Embryonic facial prominence (tissue), 1 donor: Measurements from ENCODE around the gene SLC4A2.
A peak's percentile ranks its signal among the peaks of the same experiment; 100 is the strongest.
"Not testable (repeated sequence)": the region's sequence is repeated elsewhere in the genome, so short reads cannot be mapped to it uniquely, and the experiment has no call there.

ENCODE experiments used
- DNase-seq: peaks from one replicate; pipeline ENCODE4 v3.0.0-alpha.2; 2016; ENCODE audit errors: extremely low spot score

The SLC4A2 gene

DNA sequence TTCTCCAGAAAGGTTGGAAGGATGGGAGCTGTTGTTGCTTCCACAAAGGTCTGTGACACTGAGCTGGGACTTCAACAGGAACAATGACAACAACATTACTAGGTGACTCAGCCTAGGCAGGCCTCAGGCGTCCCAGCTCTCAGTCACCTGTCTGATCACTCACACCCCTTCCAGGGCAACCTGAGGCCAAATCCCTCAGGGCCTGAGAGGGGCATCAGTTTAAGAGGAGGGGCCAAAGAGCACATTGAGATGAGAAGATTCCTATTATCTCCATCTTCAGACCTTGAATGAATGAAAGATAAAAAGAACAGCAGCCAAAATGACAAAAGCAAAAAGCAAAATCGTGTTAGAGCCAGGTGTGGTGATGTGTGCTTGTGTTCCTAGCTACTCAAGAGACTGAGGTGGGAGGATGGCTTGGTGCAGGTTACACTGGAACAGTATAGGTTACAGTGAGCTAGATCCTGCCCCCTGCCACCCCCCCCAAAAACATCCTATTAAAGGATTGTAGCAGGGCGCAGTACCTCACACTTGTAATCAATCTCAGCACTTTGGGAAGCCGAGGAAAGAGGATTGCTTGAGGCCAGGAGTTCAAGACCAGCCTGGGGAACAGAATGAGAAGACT is 34.8 kb upstream of the SLC4A2 start, which contains the start of gene ATG9B:
Gene ATG9B (minus strand): TSS at position 60 of the 622 bp plus-strand sequence. CDS start 71 bp downstream, outside the sequence.
- no peak for DNase-seq

DNA sequence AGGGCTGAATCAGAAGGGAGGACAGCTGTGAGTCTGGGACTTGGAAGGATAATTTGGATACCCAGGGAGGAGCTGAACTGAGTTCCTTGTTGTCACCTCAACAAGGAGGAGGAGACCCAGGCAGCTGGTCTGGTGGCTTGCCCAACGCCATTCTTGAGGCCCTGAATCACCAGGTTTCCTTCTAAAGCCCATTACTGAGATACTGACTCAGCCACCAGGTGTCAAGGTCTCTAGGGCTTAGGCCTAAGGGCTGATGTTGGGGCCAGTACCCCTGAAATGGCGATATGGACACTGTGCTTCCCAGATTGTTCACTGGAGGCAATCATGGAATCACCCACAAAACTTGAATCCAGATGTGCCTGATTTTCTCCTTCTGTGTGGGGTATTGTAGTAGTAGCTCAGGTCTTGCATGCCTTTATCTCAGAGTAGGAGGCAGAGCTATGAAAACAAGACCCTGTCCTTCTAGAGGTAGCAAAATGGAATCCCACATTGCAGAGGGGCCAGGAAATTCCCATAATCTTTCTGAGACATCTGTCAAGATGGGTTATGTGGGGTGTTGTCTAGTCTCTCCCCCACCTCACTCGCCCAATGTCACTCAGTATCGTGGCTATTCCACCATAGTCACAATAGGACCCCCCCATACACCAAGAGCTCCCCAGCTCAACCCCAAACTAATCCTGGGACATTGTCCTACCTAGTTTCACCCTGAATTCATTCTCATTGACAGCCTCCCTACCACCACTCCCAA is 33.3 kb upstream of the SLC4A2 start:
- DNase-seq = no peak

DNA sequence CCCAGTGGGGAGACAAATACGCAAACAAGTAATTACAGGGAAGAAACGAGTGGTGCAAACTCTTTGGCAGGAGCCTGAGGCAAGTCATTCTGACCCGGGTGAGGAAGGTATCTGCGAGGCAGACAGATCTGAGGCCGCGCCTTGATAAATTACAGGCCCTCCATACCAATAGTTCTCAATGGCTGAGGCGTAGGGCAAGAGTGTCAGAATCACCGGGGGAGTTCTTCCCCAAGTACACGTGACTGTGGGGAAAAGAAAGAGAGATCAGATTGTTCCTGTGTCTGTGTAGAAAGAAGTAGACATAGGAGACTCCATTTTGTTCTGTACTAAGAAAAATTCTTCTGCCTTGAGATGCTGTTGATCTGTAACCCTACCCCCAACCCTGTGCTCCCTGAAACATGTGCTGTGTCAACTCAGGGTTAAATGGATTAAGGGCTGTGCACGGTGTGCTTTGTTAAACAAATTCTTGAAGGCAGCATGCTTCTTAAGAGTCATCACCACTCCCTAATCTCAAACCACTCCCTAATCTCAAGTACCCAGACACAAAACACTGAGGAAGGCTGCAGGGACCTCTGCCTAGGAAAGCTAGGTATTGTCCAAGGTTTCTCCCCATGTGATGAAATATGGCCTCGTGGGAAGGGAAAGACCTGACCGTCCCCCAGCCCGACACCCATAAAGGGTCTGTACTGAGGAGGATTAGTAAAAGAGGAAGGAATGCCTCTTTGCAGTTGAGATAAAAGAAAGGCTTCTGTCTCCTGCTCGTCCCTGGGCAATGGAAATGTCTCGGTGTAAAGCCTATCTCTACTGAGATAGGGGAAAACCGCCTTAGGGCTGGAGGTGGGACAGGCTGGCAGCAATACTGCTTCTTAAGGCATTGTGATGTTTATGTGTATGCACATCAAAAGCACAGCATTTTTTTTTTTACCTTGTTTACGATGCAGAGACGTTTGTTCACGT is 32.3 kb upstream of the SLC4A2 start:
- DNase-seq = not testable (repeated sequence)

DNA sequence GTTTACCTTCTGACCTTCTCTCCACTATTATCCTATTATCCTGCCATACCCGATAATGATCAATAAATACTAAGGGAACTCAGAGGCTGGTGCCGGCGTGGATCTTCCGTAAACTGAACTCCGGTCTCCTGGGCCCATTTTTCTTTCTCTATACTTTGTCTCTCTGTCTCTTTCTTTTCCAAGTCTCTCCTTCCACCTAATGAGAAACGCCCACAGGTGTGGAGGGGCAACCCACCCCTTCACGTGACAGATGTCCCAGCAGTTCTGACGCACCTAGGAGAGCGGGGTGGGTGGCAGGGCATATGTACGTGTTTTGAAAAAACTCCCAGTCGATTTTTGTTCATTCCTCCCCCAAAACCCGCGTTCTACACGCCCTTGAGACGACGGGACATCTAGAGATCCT is 31.7 kb upstream of the SLC4A2 start:
- DNase-seq = not testable (repeated sequence)

DNA sequence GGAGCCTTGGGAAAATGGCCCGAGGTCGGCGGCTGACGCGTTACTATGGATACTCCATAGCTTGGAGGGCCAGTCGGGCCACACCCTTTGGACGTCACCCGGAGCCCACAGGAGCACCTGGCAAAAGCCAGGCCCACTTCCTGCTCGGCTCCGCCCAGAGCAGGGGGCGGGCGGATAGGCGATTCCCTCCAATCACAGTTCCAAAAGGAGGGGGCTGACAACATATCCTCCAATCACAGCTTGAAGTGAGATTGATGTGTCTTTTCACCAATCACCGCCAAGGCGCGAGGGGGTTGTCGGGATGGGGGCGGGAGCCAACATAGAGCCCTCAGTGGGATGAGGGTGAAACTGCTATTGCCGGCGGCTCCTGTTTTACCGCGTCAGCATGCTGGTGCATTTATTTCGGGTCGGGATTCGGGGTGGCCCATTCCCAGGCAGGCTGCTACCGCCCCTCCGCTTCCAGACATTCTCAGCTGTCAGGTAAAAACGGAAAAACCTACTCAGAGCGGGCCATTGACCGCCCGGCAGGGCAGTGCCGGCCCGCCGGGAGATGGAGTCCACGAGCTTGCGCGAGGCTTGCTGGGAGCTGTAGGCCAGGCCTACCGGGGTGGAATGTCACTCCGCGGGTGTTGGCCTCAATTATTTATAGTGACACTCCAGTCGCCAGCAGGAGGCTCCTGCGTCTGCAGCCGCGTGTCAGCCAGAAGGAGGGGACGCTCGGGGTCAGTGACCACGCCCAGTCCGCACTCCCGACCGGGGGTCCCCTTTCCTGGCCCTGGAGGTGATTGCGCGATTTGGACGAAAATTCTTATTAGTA is 31.1 kb upstream of the SLC4A2 start, which contains the start of gene ABCB8:
Gene ABCB8 (plus strand): TSS at position 320 of the 817 bp plus-strand sequence. CDS start 66 bp downstream, at position 386.
- peak; percentile 97 for DNase-seq

DNA sequence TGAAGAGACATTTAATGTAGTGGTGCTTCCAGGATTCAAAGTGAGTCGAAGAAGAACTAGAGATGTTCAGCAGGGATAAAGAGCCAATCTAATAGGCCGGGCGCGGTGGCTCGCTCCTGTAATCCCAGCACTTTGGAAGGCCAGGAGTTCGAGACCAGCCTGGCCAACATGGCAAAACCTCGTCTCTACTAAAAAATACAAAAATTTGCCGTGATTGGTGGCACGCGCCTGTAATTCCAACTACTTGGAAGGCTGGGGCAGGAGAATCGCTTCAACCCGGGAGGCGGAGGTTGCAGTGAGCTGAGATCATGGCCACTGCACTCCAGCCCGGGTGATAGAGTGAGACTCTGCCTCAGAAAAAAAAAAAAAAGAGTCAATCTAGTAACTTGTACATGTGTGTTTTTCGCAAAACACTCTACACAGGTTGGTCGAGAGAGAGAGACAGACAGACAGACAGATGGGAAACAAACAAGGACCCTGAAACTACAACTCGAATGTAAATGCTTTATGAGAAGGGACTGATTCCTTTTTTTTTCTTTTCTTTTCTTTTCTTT is 30.4 kb upstream of the SLC4A2 start:
- no peak for DNase-seq

DNA sequence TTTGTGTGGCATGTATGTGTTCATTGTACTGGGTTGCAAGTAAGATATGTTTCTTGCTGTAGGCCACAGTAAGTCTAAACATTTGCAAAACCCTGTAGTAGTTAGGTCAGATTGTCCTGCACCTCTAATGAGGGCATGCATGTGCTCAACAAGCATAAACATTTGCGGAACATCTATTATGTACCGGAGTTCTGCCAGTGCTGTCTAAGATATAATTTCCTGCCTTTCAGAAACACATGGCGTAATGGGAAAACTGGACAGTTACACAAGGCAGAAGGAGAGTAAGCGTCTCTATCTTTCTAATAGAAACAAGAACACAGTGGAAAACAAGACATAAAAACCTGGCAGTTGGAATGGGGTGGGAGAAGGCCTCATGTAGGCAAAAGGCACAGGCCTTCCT is 28.4 kb upstream of the SLC4A2 start:
- DNase-seq = no peak

DNA sequence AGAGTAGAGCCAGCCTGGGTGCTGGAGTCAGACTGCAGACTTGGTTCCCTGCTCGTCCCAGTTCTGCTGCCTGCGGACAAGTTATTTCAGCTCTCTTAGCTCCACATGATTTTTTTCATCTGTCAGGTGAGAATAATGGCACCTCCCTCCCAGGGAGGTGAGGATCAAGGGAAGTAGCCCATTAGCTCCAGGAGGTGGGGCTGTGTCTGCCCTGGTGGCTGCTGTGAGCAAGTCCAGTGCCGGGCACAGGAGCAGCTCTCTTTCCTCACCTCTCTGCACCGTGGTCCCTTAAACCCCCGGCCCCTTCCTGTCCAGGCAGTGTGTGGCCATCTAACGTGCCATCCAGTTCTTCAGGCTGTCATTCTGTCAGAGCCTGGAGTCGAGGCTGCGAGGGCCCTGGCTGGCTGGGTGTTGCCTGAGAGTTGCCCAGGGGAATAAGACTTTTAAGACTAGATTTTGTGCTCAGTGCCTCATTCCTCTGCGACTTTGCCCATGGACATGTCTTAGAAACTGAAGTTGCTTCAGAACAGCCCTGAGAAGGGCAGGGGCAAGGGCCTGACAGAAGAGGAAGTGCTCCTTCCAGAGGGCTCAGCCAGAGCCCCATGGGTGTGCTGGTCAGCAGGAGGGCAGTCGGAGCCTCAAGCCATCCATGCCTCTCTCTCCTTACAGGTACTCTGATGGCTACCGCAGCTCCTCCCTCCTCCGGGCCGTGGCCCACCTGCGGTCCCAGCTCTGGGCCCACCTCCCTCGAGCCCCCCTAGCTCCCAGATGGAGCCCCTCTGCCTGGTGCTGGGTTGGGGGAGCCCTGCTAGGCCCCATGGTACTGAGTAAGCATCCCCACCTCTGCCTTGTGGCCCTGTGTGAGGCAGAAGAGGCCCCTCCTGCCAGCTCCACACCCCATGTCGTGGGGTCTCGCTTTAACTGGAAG is 26.2 kb upstream of the SLC4A2 start:
- no peak for DNase-seq

DNA sequence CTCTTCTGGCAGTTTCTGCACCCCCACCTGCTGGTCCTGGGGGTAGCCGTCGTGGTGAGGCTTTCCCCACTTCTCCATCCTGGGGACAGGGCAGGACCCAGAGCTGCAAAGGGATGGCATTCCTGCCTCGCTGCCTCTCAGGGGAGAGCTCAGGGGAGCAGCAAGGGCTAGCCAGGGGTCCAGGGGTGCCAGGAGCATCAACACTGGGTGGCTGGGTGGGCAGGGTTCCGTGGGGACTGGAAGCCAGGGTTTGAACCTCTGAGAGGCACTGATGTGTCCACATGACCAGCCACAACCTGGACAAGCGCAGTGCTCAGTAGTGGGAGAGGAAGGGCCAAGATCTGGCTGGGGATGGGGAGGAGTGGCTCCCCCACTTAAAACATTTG is 25.5 kb upstream of the SLC4A2 start:
- no peak for DNase-seq

DNA sequence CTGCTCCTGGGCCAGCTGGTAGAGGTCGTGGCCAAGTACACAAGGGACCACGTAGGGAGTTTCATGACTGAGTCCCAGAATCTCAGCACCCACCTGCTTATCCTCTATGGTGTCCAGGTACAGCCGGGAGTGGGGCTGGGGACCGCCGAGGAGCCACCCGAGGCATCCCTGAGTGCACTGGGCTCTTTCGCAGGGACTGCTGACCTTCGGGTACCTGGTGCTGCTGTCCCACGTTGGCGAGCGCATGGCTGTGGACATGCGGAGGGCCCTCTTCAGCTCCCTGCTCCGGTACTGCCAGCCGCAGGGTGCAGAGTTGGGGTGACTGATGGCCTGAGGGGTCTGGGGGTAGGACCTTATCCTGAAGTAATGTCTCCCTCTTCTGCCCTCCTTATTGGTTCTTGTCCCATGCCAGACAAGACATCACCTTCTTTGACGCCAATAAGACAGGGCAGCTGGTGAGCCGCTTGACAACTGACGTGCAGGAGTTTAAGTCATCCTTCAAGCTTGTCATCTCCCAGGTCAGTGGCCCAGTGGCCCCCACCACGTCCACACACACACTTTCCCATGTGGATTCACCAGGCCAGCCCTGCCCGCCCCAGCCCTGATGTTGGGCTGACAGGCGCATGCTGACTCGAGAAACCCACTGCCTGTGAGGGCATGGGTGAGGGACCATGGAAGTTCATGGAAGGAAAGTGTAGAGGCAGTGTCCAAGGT is 24.9 kb upstream of the SLC4A2 start:
- no peak for DNase-seq

DNA sequence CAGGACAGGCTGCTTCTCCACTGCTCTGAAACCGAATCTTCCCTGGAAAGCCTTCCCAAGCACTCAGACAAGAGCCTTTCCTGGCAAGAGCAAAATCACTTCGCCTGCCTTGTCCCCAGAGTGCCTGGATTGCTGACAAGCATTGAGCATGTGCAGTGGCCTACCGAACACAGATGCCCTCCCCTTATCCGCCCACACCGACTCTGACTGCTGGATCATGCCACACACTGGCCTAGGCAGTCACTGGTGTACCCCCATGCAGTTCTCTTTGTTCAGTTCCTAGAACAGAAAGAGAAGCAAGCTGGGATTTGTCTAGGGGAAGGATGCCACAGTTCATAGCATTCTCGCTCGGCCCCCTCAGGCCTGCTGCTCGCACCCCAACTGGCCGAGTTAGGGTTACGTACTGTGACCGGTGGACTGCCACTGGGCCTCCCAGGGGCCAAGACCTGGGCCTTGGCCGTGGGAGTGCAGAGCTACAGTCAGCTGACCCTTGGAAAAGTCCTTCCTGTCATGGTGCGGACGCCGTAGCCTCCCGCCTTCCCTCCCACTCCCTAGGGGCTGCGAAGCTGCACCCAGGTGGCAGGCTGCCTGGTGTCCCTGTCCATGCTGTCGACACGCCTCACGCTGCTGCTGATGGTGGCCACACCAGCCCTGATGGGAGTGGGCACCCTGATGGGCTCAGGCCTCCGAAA is 24.2 kb upstream of the SLC4A2 start:
- DNase-seq = no peak

DNA sequence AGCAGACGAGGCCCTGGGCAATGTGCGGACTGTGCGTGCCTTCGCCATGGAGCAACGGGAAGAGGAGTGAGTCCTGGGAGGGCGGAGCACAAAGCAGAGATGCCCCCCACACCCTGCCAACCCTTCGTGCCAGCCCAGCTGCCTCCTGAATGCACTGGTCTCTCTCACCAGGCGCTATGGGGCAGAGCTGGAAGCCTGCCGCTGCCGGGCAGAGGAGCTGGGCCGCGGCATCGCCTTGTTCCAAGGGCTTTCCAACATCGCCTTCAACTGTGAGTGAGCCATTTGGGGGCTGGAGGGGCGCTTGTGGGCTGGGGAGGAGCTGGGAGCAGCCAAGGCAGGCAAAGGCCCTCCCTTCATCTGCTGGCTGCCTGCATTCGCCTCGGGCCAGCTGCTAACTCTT is 23.5 kb upstream of the SLC4A2 start:
- no peak for DNase-seq

DNA sequence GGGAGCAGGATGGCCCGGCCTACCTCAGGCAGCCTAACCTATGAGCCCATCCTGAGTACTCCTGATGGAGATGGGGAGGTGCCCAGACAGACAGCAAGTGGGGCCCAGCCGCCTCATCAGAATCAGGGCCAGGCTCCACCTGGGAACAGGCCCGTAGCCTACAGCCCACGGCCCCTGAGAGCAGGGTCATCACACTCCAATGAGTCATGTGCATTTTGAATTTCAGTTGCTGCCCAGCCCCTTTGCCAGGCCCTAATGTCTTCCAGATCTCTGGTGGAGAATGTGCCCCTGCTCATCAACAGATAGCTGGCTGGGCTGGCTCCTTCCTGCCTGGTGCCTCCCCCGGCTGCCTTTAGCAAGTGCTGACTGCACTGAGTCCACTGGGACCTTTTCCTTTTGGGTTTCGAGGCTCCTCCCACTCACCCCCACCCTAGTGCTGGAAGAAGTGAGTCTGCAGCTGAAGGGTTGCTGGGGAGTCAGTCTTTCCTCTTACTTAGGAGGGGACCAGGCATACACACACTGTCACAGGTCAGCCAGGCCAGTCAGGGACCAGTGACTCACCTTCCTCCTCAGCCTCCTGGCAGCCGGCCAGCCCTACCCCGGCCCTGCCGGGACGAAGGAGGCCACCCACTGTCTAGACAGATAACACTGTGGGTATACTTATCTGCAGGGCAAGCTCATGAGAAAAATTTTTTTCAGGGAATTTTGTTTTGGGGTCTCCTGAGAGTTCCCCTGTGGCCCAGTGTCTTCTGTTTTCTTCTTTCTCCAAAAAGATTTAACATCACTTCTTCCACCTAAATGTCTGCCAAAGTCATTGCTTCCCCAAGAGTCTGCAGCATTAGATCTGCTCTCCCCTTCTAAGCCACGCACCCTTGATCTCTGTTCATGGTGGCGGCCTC is 20.2 kb upstream of the SLC4A2 start:
- DNase-seq = no peak

DNA sequence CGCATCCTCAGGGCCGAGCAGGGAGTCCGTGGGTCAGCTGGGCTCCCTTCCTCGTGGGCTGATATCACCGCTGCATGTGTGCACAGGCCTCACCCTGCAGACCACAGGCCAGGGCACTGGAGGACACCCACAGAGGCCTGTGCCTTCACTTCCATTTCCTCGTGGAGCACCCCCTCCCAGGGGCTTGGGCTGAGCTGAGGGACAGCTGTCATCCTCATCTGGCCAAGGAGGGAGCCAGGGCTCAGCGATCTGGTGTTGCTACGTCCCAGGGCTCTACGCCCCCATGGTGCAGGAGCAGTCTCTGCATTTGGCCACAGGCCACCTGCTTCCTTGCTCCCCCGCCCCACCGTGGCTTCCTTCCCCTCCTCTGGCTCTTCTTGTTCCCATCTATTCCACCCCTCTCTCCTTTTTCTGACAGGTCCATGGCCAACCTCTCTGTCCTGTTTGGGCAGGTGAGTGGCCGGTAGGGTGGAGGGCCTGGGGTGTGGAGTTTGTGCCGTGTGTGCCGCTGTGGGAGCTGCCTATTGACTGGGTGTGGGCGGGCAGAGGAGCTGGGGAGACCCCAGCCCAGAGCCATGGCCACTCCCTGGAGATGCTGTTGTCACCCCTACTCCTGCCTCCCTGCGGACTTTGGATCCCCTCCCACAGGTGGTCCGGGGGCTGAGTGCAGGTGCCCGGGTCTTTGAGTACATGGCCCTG is 19.4 kb upstream of the SLC4A2 start:
- no peak for DNase-seq

DNA sequence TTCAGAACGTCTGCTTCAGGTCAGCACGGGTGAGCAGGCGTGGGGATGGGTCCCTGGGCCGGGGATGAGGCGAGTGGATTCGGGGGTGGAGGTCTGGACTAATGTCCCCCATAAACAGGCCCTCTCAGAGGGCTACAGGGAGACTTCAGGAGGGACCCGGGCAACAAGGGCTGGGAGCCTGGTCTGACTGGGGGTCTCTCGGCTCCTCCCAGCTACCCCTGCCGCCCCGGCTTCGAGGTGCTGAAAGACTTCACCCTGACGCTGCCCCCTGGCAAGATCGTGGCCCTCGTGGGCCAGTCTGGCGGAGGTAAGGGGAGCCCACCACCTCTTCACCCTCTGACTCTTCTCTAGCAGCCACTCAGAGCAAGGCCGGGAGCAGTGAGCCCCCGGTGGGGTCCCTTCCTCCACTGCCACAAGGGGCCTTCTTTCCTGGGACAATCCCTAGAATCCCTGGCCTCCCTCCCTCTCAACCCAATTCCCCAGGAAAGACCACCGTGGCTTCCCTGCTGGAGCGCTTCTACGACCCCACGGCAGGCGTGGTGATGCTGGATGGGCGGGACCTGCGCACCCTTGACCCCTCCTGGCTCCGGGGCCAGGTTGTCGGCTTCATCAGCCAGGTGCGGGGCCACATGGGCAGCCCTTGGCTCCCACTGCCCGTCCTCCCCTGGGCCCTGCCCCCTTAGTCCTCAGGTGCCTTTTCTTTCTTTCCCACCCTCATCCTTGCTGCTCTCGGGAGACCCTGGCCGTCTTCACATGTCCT is 18.6 kb upstream of the SLC4A2 start:
- DNase-seq = no peak

DNA sequence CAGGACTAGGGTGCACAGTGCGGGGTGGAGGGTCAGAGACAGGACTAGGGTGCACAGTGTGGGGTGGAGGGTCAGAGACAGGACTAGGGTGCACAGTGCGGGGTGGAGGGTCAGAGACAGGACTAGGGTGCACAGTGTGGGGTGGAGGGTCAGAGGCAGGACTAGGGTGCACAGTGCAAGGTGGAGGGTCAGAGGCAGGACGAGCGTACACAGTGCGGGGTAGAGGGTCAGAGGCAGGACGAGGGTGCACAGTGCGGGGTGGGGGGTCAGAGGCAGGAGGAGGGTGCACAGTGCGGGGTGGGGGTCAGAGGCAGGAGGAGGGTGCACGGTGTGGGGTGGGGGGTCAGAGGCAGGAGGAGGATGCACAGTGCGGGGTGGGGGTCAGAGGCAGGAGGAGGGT is 15.9 kb upstream of the SLC4A2 start:
- DNase-seq = not testable (repeated sequence)
